Measurements from ENCODE around the gene AKAP8L.
A peak's percentile ranks its signal among the peaks of the same experiment; 100 is the strongest.
"Not testable (repeated sequence)": the region's sequence is repeated elsewhere in the genome, so short reads cannot be mapped to it uniquely, and the experiment has no call there.

AKAP8L gene

DNA sequence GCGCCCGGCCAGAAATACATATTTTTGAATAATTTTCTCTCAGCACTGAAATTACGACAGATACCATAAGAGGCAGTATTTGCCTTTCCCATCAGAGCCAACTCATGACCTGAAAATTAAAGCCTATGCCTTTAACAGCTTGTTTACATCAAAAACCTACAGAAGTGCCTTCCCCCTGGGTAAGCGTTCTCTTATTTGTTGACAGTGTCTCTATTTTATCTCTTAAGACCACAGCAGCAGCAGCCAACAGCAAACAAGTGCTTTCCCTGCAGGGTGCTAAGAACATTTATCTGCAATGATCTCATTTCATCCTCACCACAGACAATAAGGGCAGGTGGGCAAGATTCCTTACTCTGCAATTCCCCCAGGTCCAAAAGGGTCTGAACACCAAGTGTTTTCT lies 6.0 kb downstream of the AKAP8L start:
- no peak for DNase-seq

- not testable (repeated sequence) for DNase-seq
These were observed 7.4 kb downstream of the AKAP8L start for GRCh38 chr19:15411351-15411750.

DNA sequence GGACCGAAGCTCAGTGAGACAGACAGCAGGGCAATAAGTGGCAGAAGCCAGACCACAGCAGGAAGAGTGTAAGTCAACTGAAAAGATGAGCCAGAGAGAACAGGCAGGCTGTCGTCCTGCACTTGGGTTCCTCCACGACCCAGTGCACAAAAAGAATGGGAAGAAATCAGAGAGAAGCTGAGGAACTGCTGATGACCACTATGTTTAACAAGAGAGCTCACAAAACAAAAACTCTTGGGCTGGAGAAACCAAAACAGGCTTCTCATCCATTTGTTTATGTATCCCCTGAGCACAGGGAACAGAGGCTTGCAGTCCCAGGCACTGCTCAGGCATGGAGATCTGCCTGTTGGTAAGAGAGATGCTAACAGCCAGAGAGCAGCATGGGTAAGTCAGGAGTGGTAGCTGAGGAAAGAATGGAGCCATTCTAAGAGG lies 14.0 kb downstream of the AKAP8L start:
- DNase-seq = no peak

GRCh38 chr19:15404097-15404779 lies 14.6 kb downstream of the AKAP8L start:
- DNase-seq = no peak

DNA sequence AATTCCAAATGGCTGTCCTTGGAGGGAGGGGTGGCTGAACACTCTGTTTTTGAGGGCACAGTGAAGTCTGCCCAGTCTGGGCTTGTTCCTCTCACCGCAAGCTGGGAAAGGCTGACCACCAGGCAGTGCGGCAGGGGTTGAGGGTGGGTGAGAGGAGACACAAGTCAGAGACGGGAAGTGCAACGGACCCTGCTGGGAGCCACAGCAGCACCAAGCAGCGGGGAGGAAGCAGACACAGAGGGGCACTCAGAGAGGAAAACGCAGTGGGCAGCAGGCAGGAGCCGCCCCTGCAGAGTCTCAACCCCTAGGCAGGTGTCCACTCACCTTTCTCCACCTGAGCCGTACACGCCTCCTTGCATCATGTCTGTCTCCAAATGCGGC lies 15.6 kb downstream of the AKAP8L start:
- no peak for DNase-seq

GRCh38 chr19:15402411-15403150 lies 16.2 kb downstream of the AKAP8L start:
- no peak for DNase-seq

DNA sequence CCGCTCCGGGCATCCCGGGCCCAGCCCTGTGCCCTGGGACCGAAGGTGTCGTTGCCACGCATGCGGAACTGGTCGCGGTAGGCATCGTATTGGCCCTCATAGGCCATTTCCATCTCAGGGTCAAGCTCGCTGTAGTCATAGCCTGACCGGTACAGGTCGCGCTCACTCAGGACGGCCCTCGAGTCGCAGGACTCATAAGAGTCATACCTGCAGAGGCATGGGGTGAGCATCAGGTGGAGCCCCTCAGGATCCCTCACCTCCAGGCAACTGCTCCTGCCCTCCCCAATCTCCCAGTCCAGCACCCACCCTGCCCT lies 17.4 kb downstream of the AKAP8L start:
- DNase-seq = no peak

- DNase-seq = no peak
These were observed 18.0 kb downstream of the AKAP8L start for GRCh38 chr19:15400521-15401396.

- DNase-seq = no peak
These were observed 19.2 kb downstream of the AKAP8L start for GRCh38 chr19:15399635-15400034.

DNA sequence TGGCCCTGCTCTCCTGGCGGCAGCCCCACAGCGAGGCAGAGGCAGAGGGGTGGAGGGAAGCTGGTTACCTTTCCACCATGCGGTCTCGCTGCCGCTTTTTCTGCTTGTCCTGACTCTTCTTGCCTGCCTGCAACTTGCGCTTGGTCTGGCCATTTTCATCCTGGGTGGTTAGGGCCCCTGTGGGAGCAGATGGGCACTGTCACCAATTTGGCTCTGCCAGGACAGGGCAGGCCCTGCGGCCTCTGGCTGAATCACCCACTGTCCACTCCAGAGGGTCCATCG lies 19.6 kb downstream of the AKAP8L start:
- DNase-seq = no peak

GRCh38 chr19:15398501-15399233 lies 20.1 kb downstream of the AKAP8L start:
- no peak for DNase-seq

DNA sequence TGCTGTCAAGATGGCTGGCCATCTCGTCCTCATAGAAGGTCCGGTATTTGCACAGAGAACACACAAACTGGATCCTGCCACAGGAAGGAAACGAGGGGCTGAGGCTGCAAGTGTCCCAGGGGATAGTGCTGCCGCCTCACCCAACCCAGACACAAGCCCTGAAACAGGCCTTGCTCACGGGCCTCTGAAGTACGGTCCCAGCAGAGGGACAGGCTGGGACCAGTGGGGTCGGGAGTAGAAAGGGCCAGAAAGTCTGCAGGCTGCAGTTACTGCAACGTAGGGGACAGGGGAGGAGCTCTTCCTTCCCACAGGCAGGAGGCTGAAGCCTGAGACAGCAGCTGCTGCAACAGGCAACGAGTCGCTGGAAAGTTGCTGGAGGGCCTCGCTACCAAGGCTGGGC lies 21.0 kb downstream of the AKAP8L start:
- no peak for DNase-seq

- DNase-seq = no peak
These were observed 21.6 kb downstream of the AKAP8L start for GRCh38 chr19:15397236-15397635.

GRCh38 chr19:15396436-15396835 lies 22.4 kb downstream of the AKAP8L start:
- no peak for DNase-seq

GRCh38 chr19:15395251-15395650 lies 23.5 kb downstream of the AKAP8L start:
- not testable (repeated sequence) for DNase-seq

GRCh38 chr19:15394426-15394825 lies 24.4 kb downstream of the AKAP8L start:
- no peak for DNase-seq

GRCh38 chr19:15393963-15394362 lies 24.8 kb downstream of the AKAP8L start:
- no peak for DNase-seq

GRCh38 chr19:15390814-15391213 lies 28.0 kb downstream of the AKAP8L start:
- DNase-seq = no peak

- DNase-seq = no peak
These were observed 36.9 kb downstream of the AKAP8L start for GRCh38 chr19:15381864-15382263.

DNA sequence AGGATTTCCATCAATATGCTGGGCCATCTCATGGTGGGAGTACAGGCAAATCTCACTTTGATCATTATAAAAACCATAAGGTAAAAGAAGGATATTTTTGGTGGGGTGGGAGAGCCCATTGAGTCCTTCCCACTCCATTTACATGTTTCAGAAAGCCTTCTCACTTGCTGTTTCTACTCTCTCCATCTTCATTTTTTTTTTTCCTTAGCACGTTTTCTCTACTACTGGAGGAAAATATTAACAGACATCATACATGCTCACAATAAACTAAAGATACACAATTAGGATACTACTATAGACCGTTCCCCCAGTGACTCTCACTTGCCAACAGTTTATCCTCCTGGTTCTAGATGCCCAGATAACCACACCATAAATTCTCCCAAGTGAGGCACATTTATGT lies 37.4 kb downstream of the AKAP8L start:
- no peak for DNase-seq

DNA sequence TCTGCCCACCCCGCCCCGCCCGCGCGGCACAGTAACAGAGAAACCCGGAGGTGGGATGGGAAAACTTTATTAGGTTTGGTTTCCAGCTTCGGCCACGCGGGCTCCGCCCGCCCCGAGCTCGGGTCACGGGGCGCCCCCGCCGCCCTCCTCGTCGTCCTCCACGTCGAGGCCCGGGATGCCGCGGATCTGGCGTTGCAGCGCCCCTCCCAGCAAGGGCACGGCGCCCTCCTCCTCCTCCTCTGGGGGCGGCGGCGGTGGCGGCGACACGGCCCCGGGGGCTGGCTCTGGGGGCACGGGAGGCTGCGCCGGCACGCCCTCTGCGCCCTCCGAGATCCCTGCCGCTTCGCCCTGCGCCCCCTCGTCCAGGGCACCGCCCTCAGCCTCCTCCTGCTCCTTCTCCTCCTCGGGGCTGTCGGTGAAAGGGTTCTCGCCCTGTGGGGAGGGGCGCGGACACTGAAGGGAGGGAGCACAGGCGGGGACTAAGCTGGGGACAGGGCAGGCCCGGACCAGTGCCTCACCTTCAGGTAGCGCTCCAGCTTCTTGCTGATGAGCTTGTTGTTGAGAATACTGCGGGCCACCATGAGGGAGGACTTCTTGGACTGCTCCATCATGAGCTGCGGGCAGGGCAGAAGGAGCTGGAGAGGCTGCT lies 38.7 kb downstream of the AKAP8L start:
- peak; percentile 57 for DNase-seq

GRCh38 chr19:15379083-15379998 lies 39.4 kb downstream of the AKAP8L start, which contains the start of gene AKAP8:
TSS of gene AKAP8 (minus strand) at chr19:15379787. CDS start at chr19:15379731, 56 bp downstream.
- peak; percentile 97 for DNase-seq

Data from NCI-H1436 (cell line).